BJ (cell line): ENCODE results near the gene CFAP97D2. TPM values are rescaled to one million over a fixed set of nuclear protein-coding genes. Genes with fewer than 3 reads are reported as not detected.

Experiments used
- CTCF ChIA-PET: fragments of 350-600 bp; formaldehyde crosslinking; extraction: SDS; loops from one replicate; lab custom pipeline; 2021; ENCODE audit warnings: antibody characterized with exemption, inconsistent platforms; lab: Yijun Ruan, JAX
- POLR2A ChIA-PET: fragments of 300-600 bp; sonication (Branson Sonifier 250); formaldehyde crosslinking; extraction: SDS; loops from one replicate; lab custom pipeline; 2021; ENCODE audit warnings: antibody characterized with exemption; lab: Charles Lee
- DNase-seq: peaks from one replicate; pipeline ENCODE4 v3.0.0-alpha.2; 2011; ENCODE audit warnings: low read depth
- H3K27me3 ChIP-seq: 2 replicates; pipeline ENCODE4 v1.6.0; 2011; ENCODE audit warnings: low read length; ENCODE audit not compliant: control insufficient read depth, insufficient read depth
- H3K36me3 ChIP-seq: 2 replicates; pipeline ENCODE4 v1.5.1; 2011; ENCODE audit warnings: low read length; ENCODE audit not compliant: control insufficient read depth, insufficient read depth
- H3K4me3 ChIP-seq: 2 replicates; pipeline ENCODE4 v1.5.1; 2011; ENCODE audit warnings: low read depth, mild to moderate bottlenecking, control low read depth, low read length
- CTCF ChIP-seq: IDR thresholded peaks from 2 replicates; pipeline ENCODE4 v1.5.1; 2011; ENCODE audit warnings: low read depth, mild to moderate bottlenecking, control low read depth, inconsistent platforms, low read length, moderate library complexity; ENCODE audit not compliant: insufficient read depth
- polyA plus RNA-seq: library from polyadenylated mRNA; depleted of rRNA; stranded (reverse); fragments of >200 nt; gene quantifications from 2 replicates; pipeline ENCODE4 v1.2.3, GENCODE V29; 2011

The CFAP97D2 gene
- polyA plus RNA-seq, 1 experiment = not detected

DNA sequence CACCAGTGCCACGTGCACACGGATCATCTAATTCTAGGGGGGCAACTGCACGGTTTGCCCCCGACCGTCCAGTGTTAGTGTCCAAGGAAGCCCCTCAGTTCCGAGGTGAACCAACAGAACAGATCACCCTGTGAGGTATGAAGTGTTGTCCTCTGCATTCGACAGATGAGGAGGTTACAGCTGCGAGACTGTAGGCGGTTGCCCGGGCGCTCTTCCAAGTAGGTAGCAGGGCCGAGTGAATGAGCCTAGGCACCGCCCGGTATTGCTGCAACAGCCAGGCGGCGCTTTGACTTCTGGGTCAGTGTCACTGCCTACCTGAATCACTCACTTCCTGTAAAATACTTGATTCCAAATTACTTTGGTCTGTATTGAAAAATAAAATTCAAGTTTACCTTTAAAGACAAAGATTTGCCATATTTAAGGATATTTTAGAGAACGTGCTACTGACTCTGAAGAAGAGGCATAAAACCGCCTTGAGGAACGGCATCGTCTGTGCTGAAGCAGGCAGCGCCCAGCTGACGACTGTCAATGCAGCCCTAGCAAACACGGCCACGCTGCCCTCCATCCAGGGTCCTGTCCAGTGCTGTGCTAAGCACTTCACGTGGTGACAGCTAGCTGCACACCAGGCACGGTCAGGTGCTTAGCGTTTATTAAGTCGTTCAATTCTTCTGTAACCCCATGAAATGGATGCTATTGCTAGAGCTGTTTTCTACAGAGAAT is 27.3 kb upstream of the CFAP97D2 start:
- POLR2A ChIA-PET = no interaction called here
- no peak for DNase-seq
- no peak for TF ChIP-seq CTCF
- Histone ChIP-seq H3K27me3 (peaks cover 6% of the 10 kb centered on the region), H3K36me3 (no peaks in the 10 kb centered on the region), H3K4me3 (no peak overlapping the region)
- CTCF ChIA-PET = no interaction called here

GRCh38 chr13:114152285-114152645 is 26.8 kb upstream of the CFAP97D2 start:
- Histone ChIP-seq H3K27me3 (peaks cover 7% of the 10 kb centered on the region), H3K4me3 (no peak overlapping the region), H3K36me3 (no peaks in the 10 kb centered on the region)
- DNase-seq = no peak
- ChIA-PET CTCF (no interaction called here), POLR2A (no interaction called here)
- TF ChIP-seq CTCF = no peak

DNA sequence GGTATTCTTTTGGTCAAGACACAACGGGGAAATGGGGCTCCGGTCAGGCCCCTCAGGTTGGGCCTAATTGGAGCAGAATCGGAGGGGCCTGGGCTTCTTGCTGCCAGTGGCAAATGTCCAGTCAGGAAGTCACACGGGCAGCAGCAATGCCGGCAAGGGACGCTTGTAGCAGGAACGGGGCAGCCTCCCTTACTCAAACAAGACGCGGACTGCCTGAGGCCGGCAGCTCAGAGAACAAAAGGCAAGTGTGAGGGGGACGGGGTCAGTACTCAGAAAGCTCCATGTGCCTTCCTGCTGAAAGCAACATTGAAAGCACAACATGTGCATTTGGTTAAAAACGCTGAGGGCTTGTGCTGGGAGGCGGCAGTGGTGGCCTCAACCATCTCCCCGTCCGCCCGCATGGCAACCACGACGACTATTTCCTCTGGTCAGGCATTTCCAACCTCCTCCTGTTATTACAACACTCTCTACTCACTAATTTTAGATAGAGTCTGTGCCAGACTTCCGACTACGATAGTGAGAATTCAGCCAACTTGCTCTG is 26.2 kb upstream of the CFAP97D2 start:
- CTCF ChIA-PET = no interaction called here
- POLR2A ChIA-PET = no interaction called here
- TF ChIP-seq CTCF = no peak
- H3K4me3 ChIP-seq = no peak overlapping the region
- DNase-seq = peak; percentile 49
- H3K27me3 ChIP-seq = peaks cover 7% of the 10 kb centered on the region
- H3K36me3 ChIP-seq = no peaks in the 10 kb centered on the region

DNA sequence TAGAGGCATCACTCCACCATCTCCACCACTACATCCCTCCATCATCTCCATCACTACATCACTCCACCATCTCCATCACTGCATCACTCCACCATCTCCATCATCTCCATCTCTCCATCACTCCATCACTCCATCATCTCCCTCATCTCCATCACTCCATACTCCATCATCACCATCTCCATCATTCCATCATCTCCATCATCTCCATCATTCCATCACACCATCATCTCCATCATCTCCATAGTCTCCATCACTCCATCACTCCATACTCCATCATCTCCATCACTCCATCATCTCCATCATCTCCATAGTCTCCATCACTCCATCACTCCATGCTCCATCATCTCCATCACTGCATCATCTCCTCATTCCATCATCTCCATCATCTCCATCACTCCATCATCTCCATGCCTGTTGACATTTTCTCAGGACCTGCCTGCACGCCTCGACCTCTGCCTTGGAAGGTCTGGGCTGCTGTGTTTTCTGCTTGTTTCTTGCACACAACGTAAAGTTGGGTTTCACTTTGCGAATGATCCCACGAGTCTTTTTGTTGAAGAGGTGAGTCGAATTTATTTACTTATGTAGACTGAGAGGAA is 25.5 kb upstream of the CFAP97D2 start:
- ChIA-PET POLR2A (no interaction called here), CTCF (no interaction called here)
- Histone ChIP-seq H3K36me3 (no peaks in the 10 kb centered on the region), H3K4me3 (no peak overlapping the region), H3K27me3 (peaks cover 7% of the 10 kb centered on the region)
- no peak for TF ChIP-seq CTCF
- no peak for DNase-seq

GRCh38 chr13:114154476-114154875 is 24.6 kb upstream of the CFAP97D2 start:
- DNase-seq = no peak
- no peak for TF ChIP-seq CTCF
- ChIA-PET POLR2A (no interaction called here), CTCF (interaction anchor here (1.0 kb wide), 1 partner anchor 8 kb away, joined by 3 read pairs; no protein-coding TSS in a partner anchor)
- Histone ChIP-seq H3K27me3 (peaks cover 7% of the 10 kb centered on the region), H3K4me3 (no peak overlapping the region), H3K36me3 (no peaks in the 10 kb centered on the region)
